ENCODE results near the gene CDC20.

The CDC20 gene

DNA sequence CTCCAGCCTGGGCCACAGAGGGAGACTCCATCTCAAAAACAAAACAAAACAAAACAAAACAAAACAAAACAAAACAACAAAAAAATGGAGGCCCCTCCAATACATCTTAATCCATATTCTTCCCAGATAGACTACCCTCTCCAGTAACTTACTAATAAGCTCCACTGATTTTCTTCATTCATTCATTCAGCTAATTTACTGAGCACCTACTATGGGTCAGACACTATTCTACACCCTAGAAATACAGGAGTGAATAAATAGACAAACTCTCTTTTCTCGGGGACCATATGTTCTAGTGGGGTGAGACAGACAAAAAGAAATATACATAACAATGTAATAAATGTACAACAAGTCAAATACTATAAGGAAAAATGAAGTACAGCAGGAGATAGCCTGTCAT is 7.8 kb upstream of the CDC20 start:
- H3K27ac ChIP-seq (ENCODE audit: low read length) = no peak overlapping the region
- H3K4me1 ChIP-seq (ENCODE audit: insufficient read depth, low read length) = peaks cover 14% of the 10 kb centered on the region; the same call in 1 of the 2 replicates
- no peak overlapping the region for H3K9ac ChIP-seq (ENCODE audit: low read depth, low read length)
- peaks cover 20% of the 10 kb centered on the region for H3K27me3 ChIP-seq (ENCODE audit: insufficient read depth, low read length)
- H3K36me3 ChIP-seq (ENCODE audit: insufficient read depth, low read depth, low read length) = no peaks in the 10 kb centered on the region
- H3K4me3 ChIP-seq (ENCODE audit: low read length) = no peak overlapping the region
- H3K9me3 ChIP-seq (ENCODE audit: insufficient read depth, low read depth, low read length) = no peaks in the 10 kb centered on the region

- Histone ChIP-seq H3K4me3 (ENCODE audit: low read length) (no peak overlapping the region), H3K27me3 (ENCODE audit: insufficient read depth, low read length) (peaks cover 18% of the 10 kb centered on the region), H3K9me3 (ENCODE audit: insufficient read depth, low read depth, low read length) (no peaks in the 10 kb centered on the region), H3K36me3 (ENCODE audit: insufficient read depth, low read depth, low read length) (no peaks in the 10 kb centered on the region), H3K9ac (ENCODE audit: low read depth, low read length) (no peak overlapping the region), H3K27ac (ENCODE audit: low read length) (no peak overlapping the region), H3K4me1 (ENCODE audit: insufficient read depth, low read length) (peaks cover 14% of the 10 kb centered on the region; the same call in 1 of the 2 replicates)
These were observed 7.1 kb upstream of the CDC20 start for GRCh38 chr1:43351421-43352350.

DNA sequence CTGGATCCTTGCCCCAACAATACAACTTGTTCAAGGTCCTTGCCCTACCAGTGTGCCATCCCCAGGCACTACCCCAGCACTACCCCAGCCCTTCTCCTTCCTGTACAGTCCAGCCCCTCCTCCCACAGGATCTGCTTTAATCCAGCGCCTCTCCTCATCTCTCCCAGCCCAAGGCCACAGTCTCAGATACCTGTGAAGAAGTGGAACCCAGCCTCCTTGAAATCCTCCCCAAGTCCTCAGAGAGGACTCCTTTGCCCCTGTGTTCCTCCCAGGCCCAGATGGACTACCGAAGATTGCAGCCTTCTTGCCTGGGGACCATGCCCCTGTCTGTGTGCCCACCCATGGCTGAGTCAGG is 6.5 kb upstream of the CDC20 start:
- no peak overlapping the region for H3K9ac ChIP-seq (ENCODE audit: low read depth, low read length)
- no peaks in the 10 kb centered on the region for H3K36me3 ChIP-seq (ENCODE audit: insufficient read depth, low read depth, low read length)
- peaks cover 14% of the 10 kb centered on the region; the same call in 1 of the 2 replicates for H3K4me1 ChIP-seq (ENCODE audit: insufficient read depth, low read length)
- H3K4me3 ChIP-seq (ENCODE audit: low read length) = no peak overlapping the region
- no peaks in the 10 kb centered on the region for H3K9me3 ChIP-seq (ENCODE audit: insufficient read depth, low read depth, low read length)
- peaks cover 13% of the 10 kb centered on the region for H3K27me3 ChIP-seq (ENCODE audit: insufficient read depth, low read length)
- H3K27ac ChIP-seq (ENCODE audit: low read length) = no peak overlapping the region

DNA sequence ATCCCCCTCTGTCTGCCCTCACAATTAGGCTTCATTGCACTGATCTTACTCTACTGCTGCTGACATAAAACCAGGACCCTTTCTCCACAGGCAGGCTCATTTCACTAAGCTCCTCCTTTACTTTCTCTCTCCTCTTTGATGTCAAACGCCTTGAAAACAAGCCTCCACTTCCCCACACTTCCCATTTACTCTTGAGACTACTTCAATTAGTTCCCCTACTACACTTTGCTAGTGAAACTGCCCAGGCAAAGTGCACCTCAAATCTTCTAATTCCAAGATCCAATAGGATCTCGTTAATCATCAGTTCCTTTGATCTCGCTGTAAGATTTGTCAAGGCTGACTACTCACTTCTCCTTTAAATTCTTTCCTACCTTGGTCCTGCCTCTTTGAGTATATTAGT is 5.9 kb upstream of the CDC20 start:
- H3K27ac ChIP-seq (ENCODE audit: low read length) = no peak overlapping the region
- H3K27me3 ChIP-seq (ENCODE audit: insufficient read depth, low read length) = peaks cover 8% of the 10 kb centered on the region
- H3K4me1 ChIP-seq (ENCODE audit: insufficient read depth, low read length) = peaks cover 16% of the 10 kb centered on the region; the same call in 1 of the 2 replicates
- H3K4me3 ChIP-seq (ENCODE audit: low read length) = no peak overlapping the region
- no peaks in the 10 kb centered on the region for H3K36me3 ChIP-seq (ENCODE audit: insufficient read depth, low read depth, low read length)
- no peak overlapping the region for H3K9ac ChIP-seq (ENCODE audit: low read depth, low read length)
- no peaks in the 10 kb centered on the region for H3K9me3 ChIP-seq (ENCODE audit: insufficient read depth, low read depth, low read length)

GRCh38 chr1:43354471-43354870 is 4.3 kb upstream of the CDC20 start:
- H3K27me3 ChIP-seq (ENCODE audit: insufficient read depth, low read length) = no peaks in the 10 kb centered on the region
- H3K4me1 ChIP-seq (ENCODE audit: insufficient read depth, low read length) = peaks cover 12% of the 10 kb centered on the region; the same call in 1 of the 2 replicates
- H3K9ac ChIP-seq (ENCODE audit: low read depth, low read length) = no peak overlapping the region
- peaks cover 2% of the 10 kb centered on the region for H3K36me3 ChIP-seq (ENCODE audit: insufficient read depth, low read depth, low read length)
- no peak overlapping the region for H3K27ac ChIP-seq (ENCODE audit: low read length)
- no peak overlapping the region for H3K4me3 ChIP-seq (ENCODE audit: low read length)
- H3K9me3 ChIP-seq (ENCODE audit: insufficient read depth, low read depth, low read length) = no peaks in the 10 kb centered on the region

DNA sequence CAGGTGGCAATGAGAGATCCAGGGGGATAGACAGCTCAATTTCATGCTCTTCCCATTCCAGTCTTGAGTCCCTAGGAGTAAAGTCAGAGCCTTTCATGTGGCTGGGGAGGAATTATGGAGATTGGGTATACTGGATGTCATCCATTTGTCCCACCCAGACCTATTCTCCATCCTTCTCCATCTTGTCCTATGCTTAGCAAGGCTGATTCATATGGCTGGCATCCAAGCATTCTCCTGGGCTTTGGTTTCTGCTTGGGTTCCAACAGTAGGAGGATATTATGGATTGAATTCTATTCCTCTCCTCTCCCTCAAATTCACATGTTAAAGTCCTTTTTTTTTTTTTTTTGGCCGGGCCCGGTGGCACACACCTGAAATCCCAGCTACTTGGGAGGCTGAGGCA is 3.8 kb upstream of the CDC20 start:
- peaks cover 12% of the 10 kb centered on the region; the same call in 1 of the 2 replicates for H3K4me1 ChIP-seq (ENCODE audit: insufficient read depth, low read length)
- no peaks in the 10 kb centered on the region for H3K9me3 ChIP-seq (ENCODE audit: insufficient read depth, low read depth, low read length)
- H3K9ac ChIP-seq (ENCODE audit: low read depth, low read length) = no peak overlapping the region
- no peak overlapping the region for H3K4me3 ChIP-seq (ENCODE audit: low read length)
- peaks cover 7% of the 10 kb centered on the region for H3K36me3 ChIP-seq (ENCODE audit: insufficient read depth, low read depth, low read length)
- no peak overlapping the region for H3K27ac ChIP-seq (ENCODE audit: low read length)
- no peaks in the 10 kb centered on the region for H3K27me3 ChIP-seq (ENCODE audit: insufficient read depth, low read length)

DNA sequence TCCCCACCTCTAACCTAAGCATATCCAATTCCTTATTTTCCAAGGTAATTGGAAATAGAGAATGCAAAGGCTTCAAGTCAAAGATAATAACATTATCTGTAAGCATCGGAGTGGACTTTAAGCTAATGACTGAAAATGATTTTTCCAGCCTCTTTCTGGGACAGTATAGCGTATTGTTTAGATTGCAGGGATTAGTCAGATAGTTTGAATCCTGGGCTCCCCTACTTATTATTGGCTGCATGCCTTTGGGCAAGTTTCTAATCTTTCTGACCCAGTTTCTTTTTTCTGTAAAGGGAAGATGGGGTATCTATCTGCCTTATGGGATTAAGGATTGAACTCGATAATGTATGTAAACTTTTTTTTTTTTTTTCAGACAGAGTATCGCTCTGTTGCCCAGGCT is 1.5 kb upstream of the CDC20 start:
- Histone ChIP-seq H3K4me3 (ENCODE audit: low read length) (no peak overlapping the region), H3K27me3 (ENCODE audit: insufficient read depth, low read length) (no peaks in the 10 kb centered on the region), H3K9ac (ENCODE audit: low read depth, low read length) (no peak overlapping the region), H3K9me3 (ENCODE audit: insufficient read depth, low read depth, low read length) (no peaks in the 10 kb centered on the region), H3K36me3 (ENCODE audit: insufficient read depth, low read depth, low read length) (peaks cover 30% of the 10 kb centered on the region), H3K4me1 (ENCODE audit: insufficient read depth, low read length) (peaks cover 12% of the 10 kb centered on the region; the same call in 1 of the 2 replicates), H3K27ac (ENCODE audit: low read length) (no peak overlapping the region)

DNA sequence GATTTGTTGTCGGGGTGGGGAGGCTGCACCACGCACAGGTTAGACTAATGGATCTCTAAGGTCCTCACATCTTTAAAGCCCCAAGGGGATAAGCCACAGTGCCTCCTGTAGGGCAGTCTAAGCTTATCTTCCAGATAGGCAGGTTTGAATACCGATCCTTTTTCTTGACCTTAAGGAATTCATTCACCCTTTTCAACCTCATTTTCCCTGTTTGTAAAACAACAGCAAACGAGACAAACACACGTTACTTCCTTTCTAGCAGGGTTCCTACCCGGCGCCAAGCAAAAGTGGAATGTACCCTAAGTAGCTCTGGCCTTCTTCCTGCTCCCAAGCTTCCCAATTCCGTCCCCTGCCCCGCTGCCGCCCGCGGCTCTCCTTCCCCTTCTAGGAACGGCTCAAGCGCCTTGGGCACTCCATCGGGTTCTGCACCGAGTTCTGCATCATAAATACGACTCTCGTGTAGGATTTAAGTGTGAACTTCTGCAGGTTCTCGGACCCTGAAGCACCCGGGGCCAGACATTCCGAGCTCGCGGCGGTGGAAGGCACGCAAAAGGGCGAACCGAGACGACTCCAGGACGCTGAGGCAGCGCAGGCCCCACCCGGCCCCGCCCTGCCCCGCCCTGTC is 548 bp upstream of the CDC20 start:
- Histone ChIP-seq H3K4me1 (ENCODE audit: insufficient read depth, low read length) (peaks cover 12% of the 10 kb centered on the region; the same call in 1 of the 2 replicates), H3K9ac (ENCODE audit: low read depth, low read length) (peak overlapping the region; percentile 91), H3K27ac (ENCODE audit: low read length) (peak overlapping the region; percentile 85), H3K4me3 (ENCODE audit: low read length) (peak overlapping the region; percentile 80), H3K9me3 (ENCODE audit: insufficient read depth, low read depth, low read length) (no peaks in the 10 kb centered on the region), H3K36me3 (ENCODE audit: insufficient read depth, low read depth, low read length) (peaks cover 40% of the 10 kb centered on the region), H3K27me3 (ENCODE audit: insufficient read depth, low read length) (no peaks in the 10 kb centered on the region)

- H3K9ac ChIP-seq (ENCODE audit: low read depth, low read length) = peak overlapping the region; percentile 97
- peak overlapping the region; percentile 69 for H3K27ac ChIP-seq (ENCODE audit: low read length)
- no peaks in the 10 kb centered on the region for H3K9me3 ChIP-seq (ENCODE audit: insufficient read depth, low read depth, low read length)
- H3K36me3 ChIP-seq (ENCODE audit: insufficient read depth, low read depth, low read length) = peaks cover 54% of the 10 kb centered on the region
- no peaks in the 10 kb centered on the region for H3K27me3 ChIP-seq (ENCODE audit: insufficient read depth, low read length)
- peak overlapping the region; percentile 80 for H3K4me3 ChIP-seq (ENCODE audit: low read length)
- peaks cover 12% of the 10 kb centered on the region; the same call in 1 of the 2 replicates for H3K4me1 ChIP-seq (ENCODE audit: insufficient read depth, low read length)
These were observed 915 bp downstream of the CDC20 start for GRCh38 chr1:43359696-43360095.

DNA sequence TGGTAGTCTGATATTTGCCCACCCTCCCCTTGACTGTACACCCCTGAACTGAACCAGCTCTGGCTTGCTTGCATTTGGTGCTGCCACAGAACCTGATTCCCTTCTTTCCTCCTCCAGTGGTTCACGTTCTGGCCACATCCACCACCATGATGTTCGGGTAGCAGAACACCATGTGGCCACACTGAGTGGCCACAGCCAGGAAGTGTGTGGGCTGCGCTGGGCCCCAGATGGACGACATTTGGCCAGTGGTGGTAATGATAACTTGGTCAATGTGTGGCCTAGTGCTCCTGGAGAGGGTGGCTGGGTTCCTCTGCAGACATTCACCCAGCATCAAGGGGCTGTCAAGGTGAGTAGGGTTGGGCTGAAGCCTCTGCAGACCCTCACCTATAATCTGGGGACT is 1.8 kb downstream of the CDC20 start:
- H3K27me3 ChIP-seq (ENCODE audit: insufficient read depth, low read length) = no peaks in the 10 kb centered on the region
- peaks cover 13% of the 10 kb centered on the region for H3K4me1 ChIP-seq (ENCODE audit: insufficient read depth, low read length)
- no peaks in the 10 kb centered on the region for H3K9me3 ChIP-seq (ENCODE audit: insufficient read depth, low read depth, low read length)
- H3K9ac ChIP-seq (ENCODE audit: low read depth, low read length) = peak overlapping the region; percentile 97
- H3K27ac ChIP-seq (ENCODE audit: low read length) = no peak overlapping the region
- H3K36me3 ChIP-seq (ENCODE audit: insufficient read depth, low read depth, low read length) = peaks cover 60% of the 10 kb centered on the region
- peak overlapping the region; percentile 80 for H3K4me3 ChIP-seq (ENCODE audit: low read length)

DNA sequence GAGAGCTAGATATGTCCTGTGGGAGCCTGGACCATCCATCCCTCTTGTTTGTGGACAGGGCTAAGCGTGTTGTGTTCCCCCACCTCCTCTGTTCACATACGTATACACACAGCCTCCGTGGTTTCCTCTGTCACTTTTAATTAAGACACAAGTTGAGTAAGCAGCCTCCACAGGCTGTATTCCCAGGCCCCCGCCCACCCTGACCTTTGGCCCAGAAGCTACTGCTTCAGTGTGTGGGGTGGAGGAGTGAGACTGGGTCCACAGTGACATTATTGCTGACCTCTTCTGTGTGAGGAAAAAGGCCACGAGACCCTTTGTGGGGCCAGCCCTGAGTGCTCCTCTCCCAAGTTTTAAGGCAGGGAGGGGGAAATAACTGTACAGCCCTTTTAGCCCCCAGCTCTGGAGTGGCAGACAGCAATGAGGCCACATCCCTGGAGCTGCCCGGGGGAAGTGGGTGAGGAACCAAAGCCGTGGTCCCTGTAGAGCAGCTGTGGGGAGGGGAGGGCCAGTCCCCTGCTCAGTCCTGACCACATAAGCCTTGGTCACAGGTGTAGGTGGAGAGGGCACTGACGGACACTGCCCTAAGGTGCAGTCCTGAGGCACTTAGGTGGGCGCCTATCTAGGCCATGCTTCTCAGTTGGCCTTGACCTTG is 4.6 kb downstream of the CDC20 start:
- H3K4me3 ChIP-seq (ENCODE audit: low read length) = no peak overlapping the region
- H3K27ac ChIP-seq (ENCODE audit: low read length) = no peak overlapping the region
- peaks cover 60% of the 10 kb centered on the region for H3K36me3 ChIP-seq (ENCODE audit: insufficient read depth, low read depth, low read length)
- H3K9me3 ChIP-seq (ENCODE audit: insufficient read depth, low read depth, low read length) = no peaks in the 10 kb centered on the region
- H3K27me3 ChIP-seq (ENCODE audit: insufficient read depth, low read length) = no peaks in the 10 kb centered on the region
- no peak overlapping the region for H3K9ac ChIP-seq (ENCODE audit: low read depth, low read length)
- H3K4me1 ChIP-seq (ENCODE audit: insufficient read depth, low read length) = peaks cover 21% of the 10 kb centered on the region
